ENCODE measurements around the gene OR10H5.

DNA sequence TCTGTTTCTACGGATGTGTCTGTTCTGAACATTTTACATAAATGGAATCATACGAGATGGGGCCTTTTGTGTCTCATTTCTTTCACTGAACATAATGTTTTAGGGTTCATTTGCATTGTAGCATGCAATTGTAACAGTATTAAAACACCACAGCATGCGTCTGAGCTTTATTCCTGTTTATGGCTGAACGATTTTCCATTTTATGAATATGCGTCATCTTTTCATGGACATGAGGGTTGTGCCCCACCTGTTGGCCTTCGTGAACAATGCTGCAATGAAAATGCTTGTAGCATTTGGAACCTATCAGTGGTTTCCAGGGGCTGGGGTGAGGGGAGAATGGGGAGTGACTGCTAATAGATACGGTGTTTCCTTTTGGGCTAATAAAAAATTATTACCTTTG, 22.9 kb downstream of the OR10H5 start:
- TF ChIP-seq, protein P1, sequence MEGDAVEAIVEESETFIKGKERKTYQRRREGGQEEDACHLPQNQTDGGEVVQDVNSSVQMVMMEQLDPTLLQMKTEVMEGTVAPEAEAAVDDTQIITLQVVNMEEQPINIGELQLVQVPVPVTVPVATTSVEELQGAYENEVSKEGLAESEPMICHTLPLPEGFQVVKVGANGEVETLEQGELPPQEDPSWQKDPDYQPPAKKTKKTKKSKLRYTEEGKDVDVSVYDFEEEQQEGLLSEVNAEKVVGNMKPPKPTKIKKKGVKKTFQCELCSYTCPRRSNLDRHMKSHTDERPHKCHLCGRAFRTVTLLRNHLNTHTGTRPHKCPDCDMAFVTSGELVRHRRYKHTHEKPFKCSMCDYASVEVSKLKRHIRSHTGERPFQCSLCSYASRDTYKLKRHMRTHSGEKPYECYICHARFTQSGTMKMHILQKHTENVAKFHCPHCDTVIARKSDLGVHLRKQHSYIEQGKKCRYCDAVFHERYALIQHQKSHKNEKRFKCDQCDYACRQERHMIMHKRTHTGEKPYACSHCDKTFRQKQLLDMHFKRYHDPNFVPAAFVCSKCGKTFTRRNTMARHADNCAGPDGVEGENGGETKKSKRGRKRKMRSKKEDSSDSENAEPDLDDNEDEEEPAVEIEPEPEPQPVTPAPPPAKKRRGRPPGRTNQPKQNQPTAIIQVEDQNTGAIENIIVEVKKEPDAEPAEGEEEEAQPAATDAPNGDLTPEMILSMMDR (IDR thresholded peaks at IDR 0.05 in 8 of 11, conservative IDR thresholded peaks at IDR 0.05 in 3 of 11), result no peak
- TF ChIP-seq POLR2AphosphoS5 (IDR thresholded peaks at IDR 0.05), result no peak

All from spleen (tissue), 7 donors.